GM12878 (cell line): ENCODE measurements around the gene MDM1. TPM values are rescaled to one million over a fixed set of nuclear protein-coding genes. Genes with fewer than 3 reads are reported as not detected.

ENCODE experiments used
- ATAC-seq: fragments of 200-7000 bp; cut with Tn5 transposase; 3 replicates; pipeline ENCODE4 v1.9.1; 2020; ENCODE audit warnings: mild to moderate bottlenecking, moderate library complexity
- BruUV-seq: library from RNA; stranded (reverse); fragments of 400-500 nt; replicated peaks from 2 replicates; lab custom pipeline; 2021; lab: Mats Ljungman, UMichigan
- CTCF ChIA-PET: fragments of 300-600 bp; sonication (Branson Sonifier 250); formaldehyde crosslinking; extraction: SDS; loops from one replicate; lab custom pipeline; 2021; ENCODE audit warnings: inconsistent platforms; lab: Yijun Ruan, JAX
- POLR2A ChIA-PET: fragments of 350-600 bp; formaldehyde crosslinking; extraction: SDS; loops from one replicate; lab custom pipeline; 2021; ENCODE audit warnings: inconsistent platforms; lab: Charles Lee
- RAD21 ChIA-PET: fragments of 300-600 bp; sonication (Branson Sonifier 250); formaldehyde crosslinking; loops from one replicate; lab custom pipeline; 2023; ENCODE audit warnings: antibody characterized with exemption; ENCODE audit not compliant: unreplicated experiment; lab: Charles Lee
- SMC1A ChIA-PET: fragments of 300-600 bp; sonication (Branson Sonifier 250); formaldehyde crosslinking; loops from one replicate; lab custom pipeline; 2023; ENCODE audit not compliant: unreplicated experiment, uncharacterized antibody; lab: Charles Lee
- DNase-seq: peaks from one replicate; pipeline ENCODE4 v3.0.0-alpha.2; 2011; ENCODE audit warnings: low read depth, low spot score
- FAIRE-seq: peaks from 3 replicates; lab custom pipeline; 2011; peaks lifted over from hg19 to GRCh38; lab: Jason Lieb, UNC
- H2AFZ ChIP-seq: 2 replicates; pipeline ENCODE4 v1.6.0; 2011; ENCODE audit warnings: low read depth, low read length, control low read depth; ENCODE audit not compliant: control insufficient read depth
- H3K27ac ChIP-seq: 2 replicates; pipeline ENCODE4 v1.5.1; 2011; ENCODE audit warnings: control low read depth; ENCODE audit not compliant: control insufficient read depth, insufficient read depth
- H3K27me3 ChIP-seq, 2 experiments: replicated peaks in 1 of 2; 2 replicates each; pipeline versions ENCODE4 v1.6.0 to v1.6.1; 2011; ENCODE audit warnings: low read length in 1 of 2; ENCODE audit not compliant: control insufficient read depth in 2 of 2, insufficient read depth in 2 of 2
- H3K36me3 ChIP-seq, 2 experiments: 2 replicates each; pipeline ENCODE4 v1.5.1; 2011; ENCODE audit warnings: low read length in 1 of 2; ENCODE audit not compliant: control insufficient read depth in 2 of 2, insufficient read depth in 2 of 2
- H3K4me1 ChIP-seq: 2 replicates; pipeline ENCODE4 v1.6.1; 2011; ENCODE audit warnings: mild to moderate bottlenecking, low read length, moderate library complexity, mixed read lengths; ENCODE audit not compliant: control insufficient read depth, insufficient read depth
- H3K4me2 ChIP-seq: 2 replicates; pipeline ENCODE4 v1.6.0; 2011; ENCODE audit warnings: control low read depth; ENCODE audit not compliant: control insufficient read depth, insufficient read depth
- H3K4me3 ChIP-seq: fragments of 200-600 bp; sonication (generic); 2 replicates; pipeline ENCODE4 v1.5.1; 2016
- H3K79me2 ChIP-seq: 2 replicates; pipeline ENCODE4 v1.6.0; 2011; ENCODE audit warnings: low read length; ENCODE audit not compliant: control insufficient read depth, insufficient read depth
- H3K9ac ChIP-seq: 2 replicates; pipeline ENCODE4 v1.8.0; 2011; ENCODE audit warnings: low read length, control low read depth, mixed read lengths; ENCODE audit not compliant: control insufficient read depth, insufficient read depth
- H3K9me3 ChIP-seq: replicated peaks from 3 replicates; pipeline ENCODE4 v1.5.1; 2011; ENCODE audit warnings: mild to moderate bottlenecking, low read length; ENCODE audit not compliant: control insufficient read depth, insufficient read depth
- H4K20me1 ChIP-seq: 2 replicates; pipeline ENCODE4 v1.6.0; 2011; ENCODE audit not compliant: control insufficient read depth, insufficient read depth
- BRCA1 ChIP-seq: IDR thresholded peaks from 2 replicates; pipeline ENCODE4 v1.6.1; 2011; ENCODE audit warnings: low read depth, low read length, improper control_type of control experiment
- CBX5 ChIP-seq: sonication (generic); IDR thresholded peaks from 2 replicates; pipeline ENCODE4 v1.6.1; 2016; ENCODE audit warnings: low read depth, moderate library complexity, mild to moderate bottlenecking, inconsistent platforms
- CEBPB ChIP-seq, 2 experiments: fragments of 150-350 bp in 1 of 2; IDR thresholded peaks; 2 replicates each; pipeline ENCODE4 v1.6.1; 2012 to 2014; ENCODE audit warnings: low read depth in 2 of 2, low read length in 2 of 2, borderline replicate concordance in 1 of 2, inconsistent platforms in 1 of 2
- MEF2B ChIP-seq: fragments of 450-650 bp; IDR thresholded peaks from 2 replicates; pipeline ENCODE4 v1.6.1; 2018; ENCODE audit warnings: mild to moderate bottlenecking, moderate library complexity; ENCODE audit not compliant: partially characterized antibody, poor library complexity, severe bottlenecking
- MTA2 ChIP-seq: fragments of 450-650 bp; IDR thresholded peaks from 2 replicates; pipeline ENCODE4 v1.6.1; 2016; ENCODE audit warnings: low read depth, mild to moderate bottlenecking, moderate library complexity
- PAX5 ChIP-seq: IDR thresholded peaks from 2 replicates; pipeline ENCODE4 v1.6.1; 2011; ENCODE audit warnings: low read depth, low read length, borderline replicate concordance
- RBBP5 ChIP-seq: fragments of 200-600 bp; sonication (generic); conservative IDR thresholded peaks from 2 replicates; pipeline ENCODE4 v1.6.1; 2016
- SMAD5 ChIP-seq: IDR thresholded peaks from 2 replicates; pipeline ENCODE4 v1.6.1; 2016; ENCODE audit warnings: antibody characterized with exemption, low read depth
- TCF7 ChIP-seq: IDR thresholded peaks from 2 replicates; pipeline ENCODE4 v1.6.1; 2014; ENCODE audit warnings: antibody characterized with exemption, borderline replicate concordance
- ZSCAN29 ChIP-seq: fragments of 450-650 bp; IDR thresholded peaks from 2 replicates; pipeline ENCODE4 v1.6.1; 2017; ENCODE audit warnings: mild to moderate bottlenecking, moderate library complexity
- WGBS: methylation state at CpG from one replicate; pipeline ENCODE4 v1.1.6; 2016; ENCODE audit warnings: low lambda C conversion rate; ENCODE audit not compliant: insufficient replicate concordance, insufficient coverage; ENCODE audit errors: missing lambda C conversion rate; 5-methylcytosine and 5-hydroxymethylcytosine counted together
- in situ Hi-C: fragments of 300-500 bp; cut with MboI; formaldehyde crosslinking; loops from 9 replicates; pipeline ENCODE4 v1.14.3; 2018; ENCODE audit warnings: mixed read lengths
- intact Hi-C: fragments of 100-400 bp; cut with micrococcal nuclease; formaldehyde crosslinking; loops from one replicate; pipeline ENCODE4 v1.14.2; 2022; ENCODE audit not compliant: unreplicated experiment
- polyA plus RNA-seq, 11 experiments: library from polyadenylated mRNA; depleted of rRNA in 4 of 11; unstranded in 6 of 11; stranded (reverse) in 5 of 11; fragments of >200 nt; fragmentation: Nextera tagmentation in 4 of 11; fragmentation: Illumina TruSeq in 1 of 11; extraction: Ambion mirVana in 4 of 11; extraction: Trizol in 1 of 11; gene quantifications; 1 replicate in 1 of 11; 2 replicates in 10 of 11; pipeline versions ENCODE4 v1.2.1 to v1.2.3, GENCODE V29; 2011 to 2016; ENCODE audit warnings: inconsistent platforms in 2 of 11, missing spikeins in 2 of 11, low read depth in 1 of 11
- total RNA-seq, 4 experiments: library from RNA; depleted of rRNA in 3 of 4; stranded (reverse); fragments of >200 nt in 3 of 4; fragmentation: Illumina TruSeq in 1 of 4; extraction: Trizol in 1 of 4; gene quantifications; 2 replicates each; pipeline versions ENCODE4 v1.2.1 to v1.2.3, GENCODE V29; 2013 to 2021
- TF ChIP-seq, protein P1 (sequence below): IDR thresholded peaks from 2 replicates; pipeline ENCODE4 v1.6.1; 2012; ENCODE audit warnings: improper control_type of control experiment, low read depth, low read length; ENCODE audit not compliant: insufficient replicate concordance
- TF ChIP-seq, protein P2 (sequence below): IDR thresholded peaks from 2 replicates; pipeline ENCODE4 v1.6.1; 2011; ENCODE audit warnings: low read depth, low read length, improper control_type of control experiment, borderline replicate concordance
- TF ChIP-seq, protein P3 (sequence below): fragments of 450-650 bp; IDR thresholded peaks from 2 replicates; pipeline ENCODE4 v1.6.1; 2017; ENCODE audit warnings: mild to moderate bottlenecking

Gene MDM1
- total and polyA plus RNA-seq, 10 of the 15 experiments (the other 5 are each of a cell fraction or from before 2014, with no cell fraction given) = 10.1 to 25.3 (median 16.5) TPM

DNA sequence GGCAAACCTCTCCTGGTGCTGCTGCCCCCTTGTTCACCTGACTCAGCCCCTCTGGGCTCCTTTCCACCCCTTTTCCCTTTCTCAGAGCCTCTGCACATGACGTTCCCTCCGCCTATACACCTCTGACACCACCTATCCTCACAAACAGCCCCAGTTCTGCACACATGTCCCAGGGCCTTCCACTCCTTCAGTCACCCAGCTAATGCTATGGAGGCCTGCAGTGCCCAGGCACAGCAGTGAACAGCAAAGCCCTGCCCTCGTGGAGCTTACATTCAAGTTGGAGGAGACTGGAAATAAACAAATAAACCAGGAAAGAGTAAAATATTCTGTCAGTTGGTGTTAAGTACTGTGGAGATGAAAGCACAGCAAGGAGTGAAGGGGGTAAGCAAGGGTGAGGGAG lies 38.5 kb upstream of the MDM1 start (continued):
- TF ChIP-seq, protein P1, sequence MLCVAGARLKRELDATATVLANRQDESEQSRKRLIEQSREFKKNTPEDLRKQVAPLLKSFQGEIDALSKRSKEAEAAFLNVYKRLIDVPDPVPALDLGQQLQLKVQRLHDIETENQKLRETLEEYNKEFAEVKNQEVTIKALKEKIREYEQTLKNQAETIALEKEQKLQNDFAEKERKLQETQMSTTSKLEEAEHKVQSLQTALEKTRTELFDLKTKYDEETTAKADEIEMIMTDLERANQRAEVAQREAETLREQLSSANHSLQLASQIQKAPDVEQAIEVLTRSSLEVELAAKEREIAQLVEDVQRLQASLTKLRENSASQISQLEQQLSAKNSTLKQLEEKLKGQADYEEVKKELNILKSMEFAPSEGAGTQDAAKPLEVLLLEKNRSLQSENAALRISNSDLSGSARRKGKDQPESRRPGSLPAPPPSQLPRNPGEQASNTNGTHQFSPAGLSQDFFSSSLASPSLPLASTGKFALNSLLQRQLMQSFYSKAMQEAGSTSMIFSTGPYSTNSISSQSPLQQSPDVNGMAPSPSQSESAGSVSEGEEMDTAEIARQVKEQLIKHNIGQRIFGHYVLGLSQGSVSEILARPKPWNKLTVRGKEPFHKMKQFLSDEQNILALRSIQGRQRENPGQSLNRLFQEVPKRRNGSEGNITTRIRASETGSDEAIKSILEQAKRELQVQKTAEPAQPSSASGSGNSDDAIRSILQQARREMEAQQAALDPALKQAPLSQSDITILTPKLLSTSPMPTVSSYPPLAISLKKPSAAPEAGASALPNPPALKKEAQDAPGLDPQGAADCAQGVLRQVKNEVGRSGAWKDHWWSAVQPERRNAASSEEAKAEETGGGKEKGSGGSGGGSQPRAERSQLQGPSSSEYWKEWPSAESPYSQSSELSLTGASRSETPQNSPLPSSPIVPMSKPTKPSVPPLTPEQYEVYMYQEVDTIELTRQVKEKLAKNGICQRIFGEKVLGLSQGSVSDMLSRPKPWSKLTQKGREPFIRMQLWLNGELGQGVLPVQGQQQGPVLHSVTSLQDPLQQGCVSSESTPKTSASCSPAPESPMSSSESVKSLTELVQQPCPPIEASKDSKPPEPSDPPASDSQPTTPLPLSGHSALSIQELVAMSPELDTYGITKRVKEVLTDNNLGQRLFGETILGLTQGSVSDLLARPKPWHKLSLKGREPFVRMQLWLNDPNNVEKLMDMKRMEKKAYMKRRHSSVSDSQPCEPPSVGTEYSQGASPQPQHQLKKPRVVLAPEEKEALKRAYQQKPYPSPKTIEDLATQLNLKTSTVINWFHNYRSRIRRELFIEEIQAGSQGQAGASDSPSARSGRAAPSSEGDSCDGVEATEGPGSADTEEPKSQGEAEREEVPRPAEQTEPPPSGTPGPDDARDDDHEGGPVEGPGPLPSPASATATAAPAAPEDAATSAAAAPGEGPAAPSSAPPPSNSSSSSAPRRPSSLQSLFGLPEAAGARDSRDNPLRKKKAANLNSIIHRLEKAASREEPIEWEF = no peak
- TF ChIP-seq, protein P2, sequence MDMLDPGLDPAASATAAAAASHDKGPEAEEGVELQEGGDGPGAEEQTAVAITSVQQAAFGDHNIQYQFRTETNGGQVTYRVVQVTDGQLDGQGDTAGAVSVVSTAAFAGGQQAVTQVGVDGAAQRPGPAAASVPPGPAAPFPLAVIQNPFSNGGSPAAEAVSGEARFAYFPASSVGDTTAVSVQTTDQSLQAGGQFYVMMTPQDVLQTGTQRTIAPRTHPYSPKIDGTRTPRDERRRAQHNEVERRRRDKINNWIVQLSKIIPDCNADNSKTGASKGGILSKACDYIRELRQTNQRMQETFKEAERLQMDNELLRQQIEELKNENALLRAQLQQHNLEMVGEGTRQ = no peak
- no peak for TF ChIP-seq RBBP5
- TF ChIP-seq, all 136 proteins: peak for 0

DNA sequence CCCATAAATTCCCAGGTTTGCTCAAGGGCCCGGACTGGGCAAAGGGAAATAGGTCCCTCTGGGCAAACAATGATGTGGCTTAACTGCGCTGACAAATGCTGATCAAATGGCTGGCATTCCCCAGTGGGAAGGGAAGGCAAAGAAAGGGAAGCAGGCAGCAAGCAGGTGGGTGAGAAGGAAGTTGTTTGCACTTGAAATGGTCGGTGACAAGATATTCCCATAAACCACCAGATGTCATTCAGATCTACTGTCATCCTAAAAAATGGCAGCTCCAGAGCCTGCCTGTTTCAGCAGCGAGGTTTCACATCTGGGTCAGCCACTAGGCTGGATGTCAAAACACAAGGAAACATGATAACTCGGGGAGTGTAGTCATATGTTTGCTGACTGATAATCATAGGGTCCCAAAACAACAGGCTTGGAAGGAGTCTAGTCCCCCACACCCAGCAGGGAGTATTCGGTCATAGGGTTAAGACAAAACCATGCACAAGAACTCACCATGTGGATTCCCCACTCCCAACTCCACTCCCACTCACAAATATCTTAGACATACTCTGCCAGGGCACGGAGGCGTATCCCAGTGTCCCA lies 37.9 kb upstream of the MDM1 start:
- no peak overlapping the region for H3K4me2 ChIP-seq
- no peaks in the 10 kb centered on the region for H3K27me3 ChIP-seq
- DNase-seq = no peak
- ATAC-seq = no peak
- intact Hi-C loops (loop anchor here (5.0 kb wide), 2 partner anchors 72 to 437 kb away; partner anchors contain the start of gene MDM2), in situ Hi-C loops (loop anchor here (25.0 kb wide), 1 partner anchor 242 kb away; the partner anchor contains the start of gene RAP1B)
- 75% methylated on average over 8 of the region's 8 CpGs for WGBS
- H3K4me3 ChIP-seq = no peak overlapping the region
- H3K79me2 ChIP-seq = no peaks in the 10 kb centered on the region
- no peaks in the 10 kb centered on the region for H4K20me1 ChIP-seq
- H3K4me1 ChIP-seq = peaks cover 28% of the 10 kb centered on the region
- CTCF ChIA-PET = interaction anchor here (0.7 kb wide), 1 partner anchor 426 kb away, joined by 3 read pairs; no protein-coding TSS in a partner anchor
- SMC1A ChIA-PET = interaction anchor here (0.7 to 1.4 kb wide), 3 partner anchors 11 to 481 kb away, joined by 3 read pairs; no protein-coding TSS in a partner anchor
- RAD21 ChIA-PET = interaction anchor here (0.7 kb wide), 1 partner anchor 81 kb away, joined by 4 read pairs; no protein-coding TSS in a partner anchor
- POLR2A ChIA-PET = interaction anchor here (0.5 to 0.7 kb wide), 2 partner anchors 10 to 39 kb away, joined by 3 to 5 read pairs; no protein-coding TSS in a partner anchor
- FAIRE-seq = no peak
- BruUV-seq = no TSS peak
- no peaks in the 10 kb centered on the region; the same call in 2 of the 3 replicates for H3K9me3 ChIP-seq
- no peak overlapping the region for H3K9ac ChIP-seq
- no peak overlapping the region for H3K27ac ChIP-seq
- no peaks in the 10 kb centered on the region for H3K36me3 ChIP-seq
- H2AFZ ChIP-seq = no peak overlapping the region
- TF ChIP-seq MEF2B (no peak), CEBPB (IDR thresholded peaks at IDR 0.05; ENCODE audit: borderline replicate concordance in 1 of 2, low read depth in 2 of 2, low read length in 2 of 2) (no peak), SMAD5 (no peak), ZSCAN29 (no peak), TCF7 (no peak), CBX5 (no peak), BRCA1 (no peak), PAX5 (no peak), MTA2 (no peak)
- TF ChIP-seq, protein P3, sequence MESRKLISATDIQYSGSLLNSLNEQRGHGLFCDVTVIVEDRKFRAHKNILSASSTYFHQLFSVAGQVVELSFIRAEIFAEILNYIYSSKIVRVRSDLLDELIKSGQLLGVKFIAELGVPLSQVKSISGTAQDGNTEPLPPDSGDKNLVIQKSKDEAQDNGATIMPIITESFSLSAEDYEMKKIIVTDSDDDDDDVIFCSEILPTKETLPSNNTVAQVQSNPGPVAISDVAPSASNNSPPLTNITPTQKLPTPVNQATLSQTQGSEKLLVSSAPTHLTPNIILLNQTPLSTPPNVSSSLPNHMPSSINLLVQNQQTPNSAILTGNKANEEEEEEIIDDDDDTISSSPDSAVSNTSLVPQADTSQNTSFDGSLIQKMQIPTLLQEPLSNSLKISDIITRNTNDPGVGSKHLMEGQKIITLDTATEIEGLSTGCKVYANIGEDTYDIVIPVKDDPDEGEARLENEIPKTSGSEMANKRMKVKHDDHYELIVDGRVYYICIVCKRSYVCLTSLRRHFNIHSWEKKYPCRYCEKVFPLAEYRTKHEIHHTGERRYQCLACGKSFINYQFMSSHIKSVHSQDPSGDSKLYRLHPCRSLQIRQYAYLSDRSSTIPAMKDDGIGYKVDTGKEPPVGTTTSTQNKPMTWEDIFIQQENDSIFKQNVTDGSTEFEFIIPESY = no peak
